WTC11 (cell line): Measurements from ENCODE around the gene RIN3.

Source experiments
- CTCF ChIP-seq: fragments of 200-600 bp; IDR thresholded peaks from 2 replicates; pipeline ENCODE4 v1.8.0; 2022; ENCODE audit warnings: antibody characterized with exemption
- MAX ChIP-seq: sonication (generic); formaldehyde crosslinking; IDR thresholded peaks from 2 replicates; pipeline ENCODE4 v1.8.0; 2022; ENCODE audit warnings: mild to moderate bottlenecking, missing genetic modification reagents

- TF ChIP-seq CTCF, result no peak
- TF ChIP-seq MAX, result no peak
Measured at GRCh38 chr14:92724516-92725340, 211.1 kb downstream of the RIN3 start.
